DLD1 (cell line): ENCODE data around the gene KLF7.

ENCODE experiments used
- in situ Hi-C: cut with HindIII; loops from 2 replicates; pipeline ENCODE4 v1.10.0; 2017; ENCODE audit warnings: low sequenced_read_pairs

Gene KLF7

DNA sequence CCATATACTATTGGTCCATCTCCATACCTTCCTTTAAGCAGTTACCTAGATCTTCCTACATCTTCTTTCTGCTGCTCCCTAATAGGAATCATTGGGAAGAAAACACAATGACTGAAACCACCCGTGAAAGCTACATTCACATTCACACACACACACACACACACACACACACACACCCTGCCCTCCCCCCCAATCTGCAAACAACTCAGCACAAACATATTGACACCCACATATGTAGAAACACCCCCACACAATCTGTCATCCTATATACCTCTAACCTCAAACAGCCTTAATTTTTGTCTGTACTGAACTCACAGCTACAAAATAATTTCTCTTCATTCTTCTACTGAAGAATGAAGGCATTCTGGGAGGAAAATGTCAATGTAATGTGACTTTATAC is 63.8 kb downstream of the KLF7 start:
- in situ Hi-C loops: no loop called here

DNA sequence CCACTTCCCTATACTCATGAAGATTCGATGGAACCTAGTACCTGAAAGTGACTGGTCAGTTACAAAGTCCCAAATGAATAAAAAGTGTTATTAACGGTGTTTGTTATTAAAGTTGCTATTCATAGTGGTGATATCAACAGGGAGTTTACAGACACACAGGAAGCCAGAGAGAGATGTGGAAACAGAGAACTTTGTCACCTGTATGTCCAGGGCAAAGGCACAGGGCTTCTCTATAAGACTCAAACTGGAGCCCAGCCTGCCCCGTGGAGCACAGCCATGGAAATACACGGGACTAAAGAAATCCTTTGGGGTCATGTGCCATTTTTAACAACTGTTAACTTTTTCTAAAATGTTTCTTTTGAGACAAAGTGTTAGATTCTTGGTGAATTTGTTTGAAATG is 68.5 kb downstream of the KLF7 start:
- in situ Hi-C loops: no loop called here

DNA sequence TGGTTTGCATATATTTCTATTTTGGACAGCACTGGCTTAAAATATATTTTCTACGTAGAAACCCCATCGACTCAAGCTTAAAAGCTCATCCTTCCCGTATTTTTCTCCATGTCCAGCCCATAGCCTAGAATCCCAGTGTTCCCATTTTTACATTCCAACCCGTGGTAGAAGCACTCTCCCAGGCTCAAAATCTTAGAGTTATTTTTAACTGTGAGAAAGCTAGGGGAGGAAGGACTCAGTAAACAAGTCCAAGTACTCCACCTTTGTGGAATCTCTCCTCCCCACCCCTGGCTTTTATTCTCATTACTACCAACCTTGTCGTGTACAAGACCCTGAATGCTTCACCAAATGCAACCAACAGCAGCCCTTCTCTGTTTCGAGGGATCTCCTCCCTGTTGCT is 69.8 kb downstream of the KLF7 start:
- in situ Hi-C loops: no loop called here

DNA sequence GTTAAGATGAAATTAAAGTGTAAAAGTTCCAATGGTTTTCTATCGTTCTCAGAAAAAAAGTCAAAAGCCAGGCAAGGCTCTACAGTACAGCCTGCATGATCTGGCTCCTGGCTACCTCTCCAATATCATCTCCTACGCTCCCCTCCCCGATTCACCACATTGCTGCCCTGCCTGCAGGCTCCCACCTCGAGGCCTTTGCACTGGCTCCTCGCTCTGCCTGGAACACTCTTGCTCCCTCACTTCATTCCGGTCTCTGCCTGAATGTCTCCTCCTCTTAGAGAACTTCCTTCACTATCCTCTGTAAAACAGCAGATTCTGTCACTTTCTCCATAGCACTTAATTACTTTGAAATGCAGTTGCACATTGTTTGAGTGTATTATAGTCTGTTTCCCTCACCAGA is 72.5 kb downstream of the KLF7 start:
- in situ Hi-C loops: no loop called here

DNA sequence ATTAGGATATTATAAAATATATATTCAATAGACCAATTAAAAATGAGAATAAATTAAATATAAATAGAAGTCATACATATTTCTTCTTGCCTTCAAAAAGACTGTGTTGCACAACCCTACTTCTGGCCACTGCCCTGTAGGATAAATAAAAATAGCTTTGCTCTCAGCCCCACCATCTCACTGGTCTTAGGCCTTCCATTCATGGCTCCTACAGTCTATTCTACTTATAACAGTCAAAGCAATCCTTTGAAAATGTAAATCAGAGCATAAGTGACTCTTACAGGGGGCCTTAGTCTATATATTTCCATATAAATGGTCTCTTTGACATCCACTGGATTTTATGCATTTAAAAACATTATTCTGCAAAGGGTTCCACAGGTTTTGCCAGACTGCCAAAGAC is 72.9 kb downstream of the KLF7 start:
- in situ Hi-C loops: no loop called here

DNA sequence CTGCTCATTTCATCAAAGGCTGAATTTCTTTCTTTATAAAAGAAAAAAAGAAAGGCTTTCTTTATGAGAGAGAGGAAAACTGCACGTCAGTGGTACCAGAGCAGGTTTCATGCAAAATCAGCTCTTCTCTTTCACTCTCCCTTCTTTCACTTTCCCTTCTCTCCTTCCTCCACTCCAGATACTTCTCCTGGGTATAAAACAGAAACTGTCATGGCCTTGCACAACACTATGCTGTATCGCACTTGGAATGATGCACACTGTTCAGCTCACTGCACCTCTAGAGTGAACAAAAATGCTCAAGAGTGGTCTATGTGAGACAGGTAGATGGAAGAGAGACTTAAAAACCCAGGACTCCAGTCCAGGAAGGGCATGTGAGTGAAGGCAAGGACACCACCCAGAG is 73.8 kb downstream of the KLF7 start:
- in situ Hi-C loops: no loop called here

DNA sequence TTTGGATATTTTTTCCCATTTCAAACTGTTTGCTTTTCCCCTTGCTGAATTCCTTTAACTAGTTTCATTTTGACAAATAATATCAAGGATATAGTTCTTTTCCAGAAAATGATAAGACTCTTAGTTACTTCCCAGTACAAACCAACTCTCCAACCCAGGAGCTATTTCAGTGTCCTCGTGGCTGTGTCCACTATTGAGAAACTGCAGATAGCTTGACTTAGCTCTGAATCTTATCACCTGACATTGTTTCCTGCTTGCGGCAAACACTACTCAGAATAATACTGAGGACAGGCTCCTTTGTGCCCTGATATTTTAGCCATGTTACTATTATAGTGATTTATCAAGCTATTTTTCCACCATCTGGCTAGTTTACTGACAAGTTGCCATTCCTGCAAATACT is 74.6 kb downstream of the KLF7 start:
- in situ Hi-C loops: no loop called here

DNA sequence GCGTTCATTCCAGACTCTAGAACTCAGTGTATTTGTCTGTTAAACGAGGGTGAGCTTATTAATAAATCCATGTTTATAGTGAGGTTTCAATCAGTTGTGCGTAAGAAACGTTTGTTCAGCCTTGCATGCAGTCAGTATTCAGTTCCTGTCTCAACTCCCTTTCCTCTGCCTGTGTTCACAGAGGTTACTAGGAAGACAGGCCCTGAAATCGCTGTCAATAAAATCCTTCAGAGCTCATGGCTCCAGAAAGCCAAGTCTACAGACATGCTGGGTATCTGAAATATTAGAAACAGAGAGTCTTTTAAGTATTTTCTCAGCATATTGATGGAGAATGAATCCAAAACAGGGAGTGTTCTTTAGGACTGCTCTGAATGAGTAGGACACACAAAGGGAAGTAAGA is 75.4 kb downstream of the KLF7 start:
- in situ Hi-C loops: no loop called here

DNA sequence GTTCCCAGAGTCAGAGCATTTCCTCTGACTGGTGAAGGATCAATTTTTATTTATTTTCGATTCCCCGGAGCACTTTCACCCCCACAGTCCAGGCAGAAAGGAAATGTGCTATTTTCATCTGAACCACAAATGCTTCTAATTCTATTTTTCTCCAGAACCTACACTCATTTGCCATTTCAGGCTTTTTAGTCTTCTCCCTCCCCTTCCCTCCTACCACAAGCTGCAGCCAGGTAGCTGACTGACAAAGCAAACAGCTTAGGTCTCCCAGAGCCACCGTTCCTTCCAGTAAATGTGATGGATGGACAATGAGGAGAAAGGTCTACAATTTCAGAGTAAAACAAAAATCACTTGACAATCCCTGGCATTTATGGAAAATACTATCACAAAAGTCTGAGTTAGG is 76.9 kb downstream of the KLF7 start:
- in situ Hi-C loops: no loop called here

DNA sequence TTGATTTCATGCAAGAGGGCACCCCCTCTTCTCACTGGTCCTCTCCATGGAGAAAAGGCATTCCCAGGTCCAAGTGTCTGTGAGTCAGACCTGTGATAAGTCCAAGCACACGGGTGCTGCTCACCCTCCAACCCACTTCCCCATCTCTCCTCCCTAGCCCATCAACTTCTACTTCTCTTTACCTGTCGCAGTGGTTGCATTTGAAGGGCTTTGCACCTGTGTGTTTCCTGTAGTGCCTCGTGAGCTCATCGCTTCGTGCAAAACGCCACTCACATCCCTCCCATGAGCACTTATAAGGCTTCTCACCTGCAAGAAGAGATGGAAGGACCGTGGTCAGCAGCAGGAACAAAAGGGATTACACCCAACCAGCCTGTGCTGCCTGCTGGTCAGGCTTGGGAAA is 77.5 kb downstream of the KLF7 start:
- in situ Hi-C loops: no loop called here

DNA sequence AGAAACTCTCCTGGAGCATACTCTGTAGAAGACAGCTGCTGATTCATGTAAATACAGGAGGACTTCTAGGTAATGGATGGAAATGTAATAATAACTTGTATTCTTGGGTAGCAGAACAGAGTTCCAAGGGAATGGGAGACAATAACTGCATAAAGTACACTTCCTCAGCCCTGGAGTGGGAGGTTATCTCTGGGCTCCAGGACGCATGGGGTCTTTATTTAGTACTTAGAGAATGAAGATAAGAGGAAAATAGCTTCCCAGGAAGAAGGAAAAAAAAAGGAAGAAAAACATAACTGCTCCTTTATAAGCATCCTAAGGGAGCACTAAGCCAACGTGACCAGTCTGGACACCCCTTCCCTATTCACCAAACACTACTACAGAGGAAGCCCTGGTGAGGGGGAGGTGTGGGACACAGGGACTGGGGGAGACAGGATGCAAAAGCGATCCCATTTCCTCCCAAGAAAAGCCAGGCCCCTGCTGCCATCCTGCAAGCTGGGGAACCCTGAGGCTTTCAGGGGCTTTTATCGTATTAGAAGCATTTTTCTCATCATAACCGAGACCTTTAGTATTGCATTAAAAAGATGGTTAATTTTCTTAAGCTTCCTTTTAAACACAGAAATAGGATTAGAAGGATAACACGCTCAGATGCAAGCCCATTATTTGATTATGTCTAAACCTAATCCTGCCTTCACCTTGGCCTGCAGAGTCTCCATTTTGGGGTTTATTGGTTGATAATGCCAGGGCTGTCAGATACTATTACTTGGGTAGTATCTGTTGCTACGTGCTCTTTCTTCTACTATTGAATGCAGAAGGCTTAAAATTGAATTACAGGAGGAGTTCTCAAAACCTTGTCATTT is 78.5 kb downstream of the KLF7 start:
- in situ Hi-C loops: no loop called here

DNA sequence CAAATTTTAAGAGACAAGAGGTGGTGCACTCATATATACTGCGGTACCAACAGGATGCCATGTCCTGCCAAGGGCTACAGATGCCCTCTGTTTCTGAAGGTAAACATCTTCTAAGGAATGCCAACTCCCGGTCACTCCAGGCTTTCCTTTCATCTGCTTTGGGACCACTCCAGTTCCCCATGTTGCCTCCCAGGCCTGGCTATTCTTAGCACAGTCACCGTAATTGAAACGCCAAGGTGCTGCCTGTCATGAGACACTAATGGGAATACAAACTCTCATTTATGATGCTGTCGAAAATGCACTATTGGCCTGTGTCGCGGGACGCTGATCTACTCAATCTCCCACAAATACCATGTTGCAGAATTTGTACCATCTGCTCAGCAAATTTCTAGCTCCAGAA is 79.6 kb downstream of the KLF7 start:
- in situ Hi-C loops: no loop called here

DNA sequence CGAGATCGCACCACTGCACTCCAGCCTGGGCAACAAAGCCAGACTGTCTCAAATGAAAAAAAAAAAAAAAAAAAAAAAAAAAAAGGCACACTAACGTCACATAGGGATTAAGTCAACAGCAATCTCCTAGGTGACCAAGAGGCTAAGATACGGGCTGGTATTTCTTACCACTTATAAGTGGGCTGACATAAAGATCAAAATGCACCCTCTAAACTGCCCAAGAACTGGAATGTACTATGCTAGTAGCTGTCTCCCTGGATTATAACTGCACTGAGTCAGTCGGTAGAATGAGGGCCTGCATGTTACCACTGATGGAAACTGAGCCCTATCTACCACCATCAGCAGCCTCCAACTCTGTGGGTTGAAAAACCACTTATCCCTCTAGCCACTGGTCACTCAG is 80.6 kb downstream of the KLF7 start:
- in situ Hi-C loops: no loop called here

DNA sequence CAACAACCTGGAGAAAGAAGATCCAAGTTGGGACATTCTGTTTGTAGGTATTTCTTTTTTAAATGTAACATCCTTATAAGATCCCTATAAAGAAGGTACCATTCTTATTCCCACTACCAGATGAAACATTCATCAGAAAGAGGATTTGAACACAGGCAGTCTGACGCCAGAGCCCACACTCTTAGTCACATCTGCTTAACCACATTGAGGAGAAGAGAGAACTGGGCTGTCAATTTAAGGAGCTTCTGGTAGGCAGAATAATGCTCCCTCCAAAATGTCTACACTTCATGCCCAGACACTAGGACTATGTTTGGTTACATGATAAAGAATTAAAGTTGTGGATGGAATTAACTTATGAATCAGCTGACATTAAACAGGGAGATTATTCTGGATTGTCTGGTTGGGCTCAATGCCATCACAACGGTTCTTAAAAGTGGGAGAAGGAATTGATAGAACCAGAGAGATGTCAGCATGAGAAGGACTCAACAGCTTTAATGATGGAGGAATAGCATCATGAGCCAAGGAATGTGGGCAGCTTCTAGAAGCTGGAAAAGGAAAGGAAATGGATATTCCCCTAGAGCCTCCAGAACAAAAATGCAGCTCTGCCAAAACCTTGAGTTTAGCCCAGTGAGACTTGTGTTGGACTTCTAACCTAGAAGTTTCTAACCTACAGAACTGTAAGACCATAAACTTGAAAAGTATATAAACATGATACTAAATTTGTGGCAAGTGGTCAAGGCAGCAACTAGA is 82.2 kb downstream of the KLF7 start:
- in situ Hi-C loops: no loop called here

DNA sequence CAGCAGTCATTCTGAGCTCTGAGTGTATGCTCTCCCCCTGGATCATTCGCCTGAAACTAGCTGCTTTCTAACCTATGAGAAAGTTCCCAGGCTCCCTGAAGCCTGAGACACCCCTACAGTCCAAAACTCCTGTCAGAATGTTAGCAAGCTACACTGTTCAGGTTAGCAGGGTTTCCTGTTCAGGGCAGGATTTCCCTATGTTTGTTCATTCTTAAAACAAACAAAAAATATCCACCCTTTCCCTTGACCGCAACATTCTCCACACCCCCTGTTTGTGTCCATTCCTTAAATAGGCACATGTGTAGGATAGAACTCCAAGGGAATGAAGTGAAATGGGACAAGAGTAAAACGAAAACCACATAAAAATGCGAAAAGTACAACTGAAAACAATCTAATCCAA is 83.1 kb downstream of the KLF7 start:
- in situ Hi-C loops: no loop called here

DNA sequence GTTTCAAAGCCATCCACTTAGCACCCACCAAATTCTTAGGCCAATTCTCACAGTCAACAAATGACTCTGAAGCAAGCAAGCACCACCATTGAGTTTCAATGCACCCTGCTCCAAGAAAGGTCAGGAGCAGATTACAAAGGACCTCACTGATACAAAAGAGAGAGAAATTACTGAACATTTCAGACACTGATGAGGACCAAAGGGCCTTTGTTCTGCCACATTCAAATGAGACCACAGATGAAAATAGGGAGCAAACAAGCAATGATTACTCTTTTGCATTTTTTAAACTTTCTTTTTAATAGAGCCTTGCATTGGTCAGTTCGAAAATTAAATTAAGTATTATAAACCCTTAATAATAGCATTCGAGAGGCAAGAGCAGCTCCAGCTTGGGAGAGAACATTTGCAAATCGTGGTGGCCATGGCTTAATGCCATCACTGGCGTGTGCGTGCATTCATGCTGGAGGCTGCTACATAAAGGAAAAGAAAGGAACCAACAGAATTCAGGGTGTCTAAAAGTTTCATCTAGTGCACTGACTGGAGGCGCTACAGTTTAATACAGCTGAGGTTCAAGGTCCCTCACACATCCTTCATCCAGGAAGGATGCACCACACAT is 87.5 kb downstream of the KLF7 start:
- in situ Hi-C loops: no loop called here

DNA sequence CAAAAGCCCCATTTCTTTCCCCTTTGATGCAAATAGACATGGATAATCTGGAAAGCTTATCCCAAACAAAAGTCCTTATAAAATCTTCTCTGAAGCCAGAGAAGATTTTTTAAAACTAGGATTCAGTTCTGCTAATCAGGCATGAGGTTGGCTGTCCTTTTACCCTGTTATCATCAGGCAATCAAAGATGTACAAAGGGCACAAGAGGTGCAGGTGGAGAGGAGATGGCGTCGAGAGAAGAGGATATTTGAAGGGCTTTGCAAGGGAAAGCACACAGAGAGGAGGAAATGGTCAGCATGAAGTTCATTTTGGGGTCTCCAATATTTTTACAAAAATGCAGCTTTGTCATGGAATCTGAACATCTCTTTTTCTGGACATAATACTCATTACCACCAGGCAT is 88.5 kb downstream of the KLF7 start:
- in situ Hi-C loops: no loop called here

DNA sequence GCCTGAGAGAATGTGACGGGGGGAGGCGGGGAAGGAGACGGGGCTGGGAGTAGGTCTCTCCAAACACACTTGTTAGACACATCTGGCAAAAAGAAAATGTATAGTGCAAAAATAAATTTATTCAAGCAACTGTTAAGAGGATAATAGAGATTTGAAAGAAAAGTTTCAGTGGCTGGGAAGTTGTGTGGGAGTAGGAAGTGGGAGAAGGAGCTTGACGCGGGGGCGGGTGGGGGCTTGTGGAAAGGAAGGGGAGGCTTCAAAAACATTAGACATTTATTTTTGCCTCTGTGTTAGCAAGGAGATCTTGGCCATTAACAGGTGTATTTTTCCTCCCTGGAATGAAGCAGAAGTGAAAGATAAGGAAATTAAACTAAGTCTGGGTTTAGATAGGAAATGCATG is 90.3 kb downstream of the KLF7 start:
- in situ Hi-C loops: no loop called here

DNA sequence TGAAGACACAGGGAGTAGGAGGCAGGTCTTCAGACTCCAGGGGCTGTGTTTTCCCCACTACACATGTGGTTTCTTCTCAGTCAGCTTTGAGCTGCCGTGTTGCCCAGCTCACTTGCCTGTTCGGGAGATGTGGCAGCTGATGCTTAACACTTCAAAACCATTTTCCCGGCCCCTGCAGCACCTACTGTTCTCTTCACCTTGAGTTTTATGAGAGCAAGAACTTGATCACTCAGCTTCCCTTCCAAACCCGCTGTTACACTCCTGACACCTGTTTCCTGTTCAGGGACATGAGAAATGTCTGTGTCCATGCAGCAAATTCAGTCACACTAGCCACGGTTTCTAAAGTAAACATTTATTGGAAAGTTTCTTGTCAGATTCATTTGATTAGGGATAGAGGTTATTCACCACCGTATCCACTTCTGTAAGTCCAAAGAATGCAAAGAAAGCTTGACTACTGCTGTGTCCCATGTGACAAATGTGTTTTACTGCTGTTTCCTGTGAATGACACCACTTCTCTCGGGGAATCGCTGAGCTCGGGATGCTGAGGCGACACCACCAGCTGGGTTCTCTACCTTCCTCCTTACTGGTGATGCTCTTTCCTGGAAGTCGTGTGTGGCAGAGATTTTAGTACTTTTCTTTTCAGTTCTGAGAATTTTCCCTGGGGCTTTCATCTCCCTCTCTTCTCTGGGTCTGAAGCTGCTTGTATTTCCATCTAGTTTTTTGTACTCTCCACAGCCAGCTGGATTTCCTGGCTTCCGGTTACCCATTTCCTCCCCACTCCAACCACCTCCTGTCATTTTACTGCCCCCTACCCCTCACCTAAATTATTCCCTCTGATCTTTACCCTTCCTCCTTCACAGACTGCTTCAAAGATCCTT is 91.7 kb downstream of the KLF7 start:
- in situ Hi-C loops: no loop called here

DNA sequence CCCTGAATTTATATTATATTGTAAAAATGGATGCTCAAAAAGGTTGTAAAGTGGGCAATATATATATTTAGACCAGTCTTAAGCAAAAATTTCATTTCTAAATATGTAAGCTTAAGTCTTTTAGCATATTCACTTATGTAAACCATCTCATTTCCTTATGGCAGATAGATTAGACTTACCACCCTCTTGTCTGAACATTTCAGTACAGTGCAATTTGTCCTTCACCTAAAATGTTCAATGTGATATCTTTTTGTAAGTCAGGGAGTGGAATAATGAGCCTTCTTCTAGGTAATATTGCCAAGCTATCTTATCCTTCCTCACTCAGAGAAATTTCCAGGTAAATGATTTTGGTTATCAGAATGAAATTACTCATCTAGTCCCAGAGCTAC is 92.3 kb downstream of the KLF7 start:
- in situ Hi-C loops: no loop called here

DNA sequence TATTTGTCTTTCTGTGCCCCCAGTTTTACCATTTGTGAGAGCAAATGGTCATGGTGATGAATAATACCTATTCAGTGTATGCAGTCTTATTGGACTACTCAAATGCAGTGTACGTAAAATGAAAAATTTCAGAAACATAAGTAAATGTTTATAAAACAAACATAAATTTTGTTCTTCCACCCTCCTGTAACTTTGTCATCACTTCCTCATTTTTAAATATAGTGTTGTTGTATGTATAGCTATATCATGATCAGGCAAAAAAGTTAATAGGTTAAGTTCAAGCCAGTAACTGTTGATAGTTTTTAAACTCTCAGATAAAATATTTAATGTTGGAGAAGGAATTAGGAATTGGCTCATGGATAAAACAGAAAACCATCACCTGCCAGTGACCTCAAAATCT is 93.2 kb downstream of the KLF7 start:
- in situ Hi-C loops: no loop called here
